Osteoblast (primary cell): ENCODE data around the gene CDKN1B. TPM values are rescaled to one million over a fixed set of nuclear protein-coding genes. Genes with fewer than 3 reads are reported as not detected.

Source experiments
- DNase-seq: peaks from one replicate; pipeline ENCODE4 v3.0.0; 2011; ENCODE audit warnings: low spot score, mixed read lengths; ENCODE audit not compliant: insufficient read length; ENCODE audit errors: missing footprints
- H2AFZ ChIP-seq: 2 replicates; pipeline ENCODE4 v1.6.0; 2011; ENCODE audit warnings: mild to moderate bottlenecking, low read length
- H3K27ac ChIP-seq: 2 replicates; pipeline ENCODE4 v1.5.1; 2011; ENCODE audit warnings: mild to moderate bottlenecking, low read depth, low read length, moderate library complexity
- H3K27me3 ChIP-seq: 2 replicates; pipeline ENCODE4 v1.6.0; 2012; ENCODE audit warnings: mild to moderate bottlenecking, control low read depth, inconsistent platforms, low read length, moderate library complexity; ENCODE audit not compliant: insufficient read depth
- H3K36me3 ChIP-seq: 2 replicates; pipeline ENCODE4 v1.5.1; 2011; ENCODE audit warnings: mild to moderate bottlenecking, low read length, control low read depth, moderate library complexity; ENCODE audit not compliant: insufficient read depth
- H3K4me1 ChIP-seq: 2 replicates; pipeline ENCODE4 v1.5.1; 2011; ENCODE audit warnings: mild to moderate bottlenecking, low read length, control low read depth, moderate library complexity; ENCODE audit not compliant: insufficient read depth
- H3K4me2 ChIP-seq: 2 replicates; pipeline ENCODE4 v1.6.0; 2011; ENCODE audit warnings: mild to moderate bottlenecking, low read length; ENCODE audit not compliant: insufficient read depth
- H3K4me3 ChIP-seq: fragments of 200-600 bp; sonication (generic); 3 replicates; pipeline ENCODE4 v1.5.1; 2012; ENCODE audit warnings: mild to moderate bottlenecking, low read length, inconsistent platforms; ENCODE audit not compliant: insufficient read depth
- H3K79me2 ChIP-seq: 2 replicates; pipeline ENCODE4 v1.6.0; 2012; ENCODE audit warnings: mild to moderate bottlenecking, low read length, control low read depth, inconsistent platforms; ENCODE audit not compliant: insufficient read depth
- H3K9me3 ChIP-seq: 2 replicates; pipeline ENCODE4 v1.5.1; 2011; ENCODE audit warnings: low read depth, low read length, control low read depth
- H4K20me1 ChIP-seq: 2 replicates; pipeline ENCODE4 v1.6.0; 2012; ENCODE audit warnings: mild to moderate bottlenecking, low read length, control low read depth; ENCODE audit not compliant: insufficient read depth
- CTCF ChIP-seq: IDR thresholded peaks from 2 replicates; pipeline ENCODE4 v1.5.1; 2011; ENCODE audit warnings: mild to moderate bottlenecking, low read depth, low read length, moderate library complexity; ENCODE audit errors: extremely low read depth
- total RNA-seq: library from RNA; depleted of rRNA; stranded (reverse); fragments of >200 nt; gene quantifications from 2 replicates; pipeline ENCODE4 v1.2.3, GENCODE V29; 2012

The CDKN1B gene
- total RNA-seq, 1 donor, result 52.8 TPM

- peaks cover 26% of the 10 kb centered on the region for H3K4me1 ChIP-seq
- H3K27ac ChIP-seq, result peak overlapping the region; percentile 24
- TF ChIP-seq CTCF, result peak; percentile 30
- DNase-seq, result no peak
- H2AFZ ChIP-seq, result peak overlapping the region; percentile 90
- no peaks in the 10 kb centered on the region for H3K27me3 ChIP-seq
- peak overlapping the region; percentile 70 for H3K4me3 ChIP-seq
- H4K20me1 ChIP-seq, result peaks cover 19% of the 10 kb centered on the region
- H3K4me2 ChIP-seq, result peak overlapping the region; percentile 94
- H3K79me2 ChIP-seq, result peaks cover 23% of the 10 kb centered on the region
- peaks cover 10% of the 10 kb centered on the region for H3K36me3 ChIP-seq
- H3K9me3 ChIP-seq, result no peaks in the 10 kb centered on the region
Measured at GRCh38 chr12:12714276-12715021, 2.7 kb upstream of the CDKN1B start.

GRCh38 chr12:12715128-12715458 is 2.1 kb upstream of the CDKN1B start:
- peaks cover 22% of the 10 kb centered on the region for H4K20me1 ChIP-seq
- peak overlapping the region; percentile 90 for H2AFZ ChIP-seq
- peak overlapping the region; percentile 97 for H3K27ac ChIP-seq
- DNase-seq, result no peak
- H3K9me3 ChIP-seq, result no peaks in the 10 kb centered on the region
- peak overlapping the region; percentile 94 for H3K4me2 ChIP-seq
- H3K27me3 ChIP-seq, result no peaks in the 10 kb centered on the region
- H3K36me3 ChIP-seq, result peaks cover 17% of the 10 kb centered on the region
- H3K4me3 ChIP-seq, result peak overlapping the region; percentile 81
- peaks cover 29% of the 10 kb centered on the region for H3K79me2 ChIP-seq
- no peak for TF ChIP-seq CTCF
- peaks cover 26% of the 10 kb centered on the region for H3K4me1 ChIP-seq

- Histone ChIP-seq H3K36me3 (peaks cover 19% of the 10 kb centered on the region), H3K27ac (peak overlapping the region; percentile 97), H3K27me3 (no peaks in the 10 kb centered on the region), H3K4me3 (peak overlapping the region; percentile 81), H4K20me1 (peaks cover 22% of the 10 kb centered on the region), H2AFZ (peak overlapping the region; percentile 86), H3K4me1 (peaks cover 29% of the 10 kb centered on the region), H3K79me2 (peaks cover 34% of the 10 kb centered on the region), H3K4me2 (peak overlapping the region; percentile 94), H3K9me3 (no peaks in the 10 kb centered on the region)
- no peak for TF ChIP-seq CTCF
- DNase-seq, result no peak
Measured at GRCh38 chr12:12715459-12716150, 1.6 kb upstream of the CDKN1B start.

- peaks cover 41% of the 10 kb centered on the region for H3K79me2 ChIP-seq
- H3K36me3 ChIP-seq, result peaks cover 19% of the 10 kb centered on the region
- peak overlapping the region; percentile 97 for H3K27ac ChIP-seq
- H3K4me2 ChIP-seq, result peak overlapping the region; percentile 94
- peak overlapping the region; percentile 81 for H3K4me3 ChIP-seq
- no peak for TF ChIP-seq CTCF
- DNase-seq, result no peak
- peaks cover 22% of the 10 kb centered on the region for H4K20me1 ChIP-seq
- H3K4me1 ChIP-seq, result peaks cover 36% of the 10 kb centered on the region
- H3K27me3 ChIP-seq, result no peaks in the 10 kb centered on the region
- H2AFZ ChIP-seq, result peak overlapping the region; percentile 86
- H3K9me3 ChIP-seq, result no peaks in the 10 kb centered on the region
Measured at GRCh38 chr12:12716151-12716792, 896 bp upstream of the CDKN1B start.
